Hepatocyte (in vitro differentiated cells): ENCODE results near the gene CD164L2.

Experiments used
- EZH2 ChIP-seq: fragments of 200-600 bp; sonication (generic); IDR thresholded peaks from 2 replicates; pipeline ENCODE4 v1.6.1; 2016; ENCODE audit warnings: antibody characterized with exemption, mild to moderate bottlenecking, borderline replicate concordance
- EZH2phosphoT487 ChIP-seq: fragments of 200-600 bp; sonication (generic); IDR thresholded peaks from one replicate; pipeline ENCODE4 v1.6.1; 2018; ENCODE audit warnings: antibody characterized with exemption, mild to moderate bottlenecking, low read depth, moderate library complexity; ENCODE audit not compliant: unreplicated experiment, severe bottlenecking
- TF ChIP-seq, protein P1 (sequence below): fragments of 200-600 bp; sonication (generic); IDR thresholded peaks from 2 replicates; pipeline ENCODE4 v1.5.1; 2016; ENCODE audit warnings: antibody characterized with exemption, mild to moderate bottlenecking; ENCODE audit not compliant: poor library complexity

DNA sequence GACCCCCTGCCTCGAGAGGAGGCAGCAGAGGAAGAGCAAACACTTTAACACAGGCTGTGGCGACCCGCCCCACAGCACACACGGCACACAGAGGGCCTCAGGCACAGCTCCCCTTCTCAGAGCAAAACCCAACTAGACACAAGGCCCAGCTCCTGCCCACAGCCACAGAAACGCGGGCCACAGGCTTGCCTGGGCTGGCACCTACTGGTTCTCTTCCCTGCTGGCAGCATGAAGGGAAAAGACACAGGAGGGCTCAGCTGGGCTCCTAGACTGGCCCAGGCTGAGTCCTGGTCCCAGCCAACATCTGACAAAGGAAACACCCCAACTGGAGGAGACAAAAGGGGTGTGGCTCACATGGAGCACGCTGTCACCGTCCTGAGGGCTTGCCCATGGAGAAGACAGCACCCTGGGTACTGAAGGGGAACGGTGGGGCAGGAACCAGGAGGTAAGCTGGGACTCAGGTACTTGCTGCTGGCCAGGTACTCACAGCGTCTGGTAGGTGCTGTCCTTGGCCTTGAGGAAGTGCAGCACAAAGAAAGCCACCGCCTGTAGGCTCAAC, 3.5 kb downstream of the CD164L2 start:
- TF ChIP-seq, protein P1, sequence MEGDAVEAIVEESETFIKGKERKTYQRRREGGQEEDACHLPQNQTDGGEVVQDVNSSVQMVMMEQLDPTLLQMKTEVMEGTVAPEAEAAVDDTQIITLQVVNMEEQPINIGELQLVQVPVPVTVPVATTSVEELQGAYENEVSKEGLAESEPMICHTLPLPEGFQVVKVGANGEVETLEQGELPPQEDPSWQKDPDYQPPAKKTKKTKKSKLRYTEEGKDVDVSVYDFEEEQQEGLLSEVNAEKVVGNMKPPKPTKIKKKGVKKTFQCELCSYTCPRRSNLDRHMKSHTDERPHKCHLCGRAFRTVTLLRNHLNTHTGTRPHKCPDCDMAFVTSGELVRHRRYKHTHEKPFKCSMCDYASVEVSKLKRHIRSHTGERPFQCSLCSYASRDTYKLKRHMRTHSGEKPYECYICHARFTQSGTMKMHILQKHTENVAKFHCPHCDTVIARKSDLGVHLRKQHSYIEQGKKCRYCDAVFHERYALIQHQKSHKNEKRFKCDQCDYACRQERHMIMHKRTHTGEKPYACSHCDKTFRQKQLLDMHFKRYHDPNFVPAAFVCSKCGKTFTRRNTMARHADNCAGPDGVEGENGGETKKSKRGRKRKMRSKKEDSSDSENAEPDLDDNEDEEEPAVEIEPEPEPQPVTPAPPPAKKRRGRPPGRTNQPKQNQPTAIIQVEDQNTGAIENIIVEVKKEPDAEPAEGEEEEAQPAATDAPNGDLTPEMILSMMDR: no peak
- TF ChIP-seq EZH2phosphoT487: no peak
- no peak for TF ChIP-seq EZH2
